Keratinocyte (primary cell): ENCODE measurements around the gene IFTAP. TPM values are rescaled to one million over a fixed set of nuclear protein-coding genes. Genes with fewer than 3 reads are reported as not detected.

Source experiments
- DNase-seq: peaks from one replicate; pipeline ENCODE4 v3.0.0-alpha.2; 2011; ENCODE audit warnings: low read depth, missing footprints, low spot score
- FAIRE-seq: peaks from 2 replicates; lab custom pipeline; 2011; peaks lifted over from hg19 to GRCh38; lab: Jason Lieb, UNC
- H2AFZ ChIP-seq: 2 replicates; pipeline ENCODE4 v1.6.0; 2012; ENCODE audit warnings: low read length, control low read depth, inconsistent platforms; ENCODE audit not compliant: control insufficient read depth
- H3K27ac ChIP-seq: 2 replicates; pipeline ENCODE4 v1.5.1; 2011; ENCODE audit warnings: low read length; ENCODE audit not compliant: control insufficient read depth, insufficient read depth
- H3K27me3 ChIP-seq: 3 replicates; pipeline ENCODE4 v1.6.0; 2011; ENCODE audit warnings: low read length; ENCODE audit not compliant: control insufficient read depth, insufficient read depth; ENCODE audit errors: extremely low read depth
- H3K36me3 ChIP-seq, 2 experiments: 2 replicates in 1 of 2; 3 replicates in 1 of 2; pipeline ENCODE4 v1.5.1; 2011; ENCODE audit warnings: low read length in 2 of 2, mild to moderate bottlenecking in 1 of 2; ENCODE audit not compliant: control insufficient read depth in 2 of 2, insufficient read depth in 2 of 2; ENCODE audit errors: extremely low read depth in 1 of 2
- H3K4me1 ChIP-seq: 3 replicates; pipeline ENCODE4 v1.5.1; 2011; ENCODE audit warnings: low read length; ENCODE audit not compliant: control insufficient read depth, insufficient read depth; ENCODE audit errors: extremely low read depth
- H3K4me2 ChIP-seq: 3 replicates; pipeline ENCODE4 v1.6.0; 2011; ENCODE audit warnings: low read depth, low read length; ENCODE audit not compliant: control insufficient read depth, insufficient read depth; ENCODE audit errors: extremely low read depth
- H3K4me3 ChIP-seq, 3 experiments: fragments of 200-600 bp in 1 of 3; sonication (generic) in 1 of 3; 2 replicates in 2 of 3; 3 replicates in 1 of 3; pipeline ENCODE4 v1.5.1; 2011 to 2016; ENCODE audit warnings: low read length in 3 of 3, mild to moderate bottlenecking in 3 of 3, control low read depth in 2 of 3, inconsistent platforms in 1 of 3, low read depth in 1 of 3, mixed read lengths in 1 of 3, mixed run types in 1 of 3, moderate library complexity in 1 of 3; ENCODE audit not compliant: control insufficient read depth in 2 of 3, insufficient read depth in 2 of 3; ENCODE audit errors: extremely low read depth in 1 of 3
- H3K79me2 ChIP-seq: 2 replicates; pipeline ENCODE4 v1.6.0; 2012; ENCODE audit warnings: low read length; ENCODE audit not compliant: control insufficient read depth, insufficient read depth
- H3K9ac ChIP-seq: 3 replicates; pipeline ENCODE4 v1.6.0; 2011; ENCODE audit warnings: low read length; ENCODE audit not compliant: control insufficient read depth, insufficient read depth; ENCODE audit errors: extremely low read depth
- H3K9me1 ChIP-seq: 3 replicates; pipeline ENCODE4 v1.6.0; 2011; ENCODE audit warnings: low read length; ENCODE audit not compliant: control insufficient read depth, insufficient read depth; ENCODE audit errors: extremely low read depth
- H3K9me3 ChIP-seq: 2 replicates; pipeline ENCODE4 v1.5.1; 2012; ENCODE audit warnings: low read depth, low read length; ENCODE audit not compliant: control insufficient read depth
- H4K20me1 ChIP-seq: 3 replicates; pipeline ENCODE4 v1.6.0; 2011; ENCODE audit warnings: low read length; ENCODE audit not compliant: control insufficient read depth, insufficient read depth; ENCODE audit errors: extremely low read depth
- CTCF ChIP-seq, 3 experiments: IDR thresholded peaks in 1 of 3; conservative IDR thresholded peaks in 1 of 3; optimal IDR thresholded peaks in 1 of 3; 2 replicates in 2 of 3; 3 replicates in 1 of 3; pipeline versions ENCODE3 to v1.5.1; 2011; ENCODE audit warnings: low read length in 3 of 3, mild to moderate bottlenecking in 3 of 3, moderate library complexity in 2 of 3, control low read depth in 1 of 3, inconsistent platforms in 1 of 3; ENCODE audit not compliant: insufficient read depth in 2 of 3; ENCODE audit errors: extremely low read depth in 1 of 3
- EZH2 ChIP-seq: IDR thresholded peaks from one replicate; pipeline ENCODE4 v1.6.1; 2012; ENCODE audit warnings: inconsistent platforms, mild to moderate bottlenecking, low read length, moderate library complexity
- dilution Hi-C: fragments of 300-500 bp; cut with MboI; formaldehyde crosslinking; loops from one replicate; pipeline ENCODE4 v1.7.0; 2020; ENCODE audit warnings: low sequenced_read_pairs; ENCODE audit not compliant: extremely low pct_ligation_motif_present
- polyA plus RNA-seq, 5 experiments: library from polyadenylated mRNA; depleted of rRNA in 3 of 5; stranded (reverse) in 3 of 5; stranded (forward) in 1 of 5; unstranded in 1 of 5; fragments of >200 nt; gene quantifications; 1 replicate in 1 of 5; 2 replicates in 3 of 5; 3 replicates in 1 of 5; pipeline versions ENCODE4 v1.2.1 to v1.2.3, GENCODE V29; 2011 to 2012; ENCODE audit warnings: missing spikeins in 2 of 5, low read depth in 1 of 5, low replicate concordance in 1 of 5

The IFTAP gene
- polyA plus RNA-seq, 1 donor (not counting 4 experiments of a cell fraction or from before 2014, with no cell fraction given), result 22.8 TPM

GRCh38 chr11:36566407-36567053 is 27.8 kb upstream of the IFTAP start:
- no peak overlapping the region for H3K9ac ChIP-seq
- H3K27ac ChIP-seq, result no peak overlapping the region
- no peak overlapping the region for H3K4me2 ChIP-seq
- H3K9me3 ChIP-seq, result no peaks in the 10 kb centered on the region
- no peak overlapping the region for H2AFZ ChIP-seq
- TF ChIP-seq CTCF (optimal IDR thresholded peaks at IDR 0.05 in 1 of 3, IDR thresholded peaks at IDR 0.05 in 1 of 3, conservative IDR thresholded peaks at IDR 0.05 in 1 of 3; ENCODE audit: extremely low read depth in 1 of 3, insufficient read depth in 2 of 3, low read length in 3 of 3), result no peak
- no peak for TF ChIP-seq EZH2
- DNase-seq, result no peak
- no peak for FAIRE-seq
- no peaks in the 10 kb centered on the region for H3K4me1 ChIP-seq
- dilution Hi-C loops, result no loop called here
- H3K4me3 ChIP-seq, result no peak overlapping the region
- H3K36me3 ChIP-seq, result no peaks in the 10 kb centered on the region
- no peaks in the 10 kb centered on the region for H3K9me1 ChIP-seq
- H3K27me3 ChIP-seq, result peaks cover 6% of the 10 kb centered on the region
- no peaks in the 10 kb centered on the region for H4K20me1 ChIP-seq
- H3K79me2 ChIP-seq, result no peaks in the 10 kb centered on the region

DNA sequence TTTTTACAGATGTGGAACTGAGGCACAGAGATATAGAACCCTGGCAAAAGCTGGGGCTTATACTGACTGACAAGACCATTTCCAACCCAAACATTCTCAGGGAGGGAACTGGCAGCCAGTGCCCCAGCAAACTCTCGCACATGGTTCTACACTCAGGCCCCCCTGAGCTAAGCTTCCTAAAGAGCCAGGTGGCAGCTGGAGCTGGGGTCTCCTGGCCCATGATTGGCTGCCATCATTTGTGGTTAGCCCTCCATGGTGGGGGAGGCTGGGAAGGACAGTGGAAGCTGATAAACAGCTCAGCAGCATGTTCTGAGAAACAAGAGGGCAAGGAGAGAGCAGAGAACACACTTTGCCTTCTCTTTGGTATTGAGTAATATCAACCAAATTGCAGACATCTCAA is 26.6 kb upstream of the IFTAP start, which contains the start of gene RAG1:
TSS of gene RAG1 (plus strand) at position 314 of the 400 bp plus-strand sequence. CDS start 5,298 bp downstream, outside the sequence.
- H3K27me3 ChIP-seq, result peaks cover 6% of the 10 kb centered on the region
- FAIRE-seq (no peak), DNase-seq (no peak)
- no peaks in the 10 kb centered on the region for H3K79me2 ChIP-seq
- H3K36me3 ChIP-seq, result no peaks in the 10 kb centered on the region
- no peaks in the 10 kb centered on the region for H4K20me1 ChIP-seq
- H3K27ac ChIP-seq, result no peak within 1 kb of the TSS
- H3K9me3 ChIP-seq, result no peaks in the 10 kb centered on the region
- TF ChIP-seq CTCF (optimal IDR thresholded peaks at IDR 0.05 in 1 of 3, IDR thresholded peaks at IDR 0.05 in 1 of 3, conservative IDR thresholded peaks at IDR 0.05 in 1 of 3; ENCODE audit: extremely low read depth in 1 of 3, insufficient read depth in 2 of 3, low read length in 3 of 3) (no peak), EZH2 (no peak)
- no peak within 1 kb of the TSS for H3K9ac ChIP-seq
- no peak within 1 kb of the TSS for H3K4me3 ChIP-seq
- no peak within 1 kb of the TSS for H2AFZ ChIP-seq
- dilution Hi-C loops, result no loop called here
- H3K9me1 ChIP-seq, result no peaks in the 10 kb centered on the region
- no peak within 1 kb of the TSS for H3K4me2 ChIP-seq
- H3K4me1 ChIP-seq, result no peaks in the 10 kb centered on the region
